Tibial artery (tissue), 4 donors: ENCODE results near the gene DPEP2NB.

Experiments
- DNase-seq, 2 donors: peaks; one replicate each; pipeline ENCODE4 v3.0.0-alpha.2; 2019
- H3K27ac ChIP-seq, 2 donors: fragments of 200-600 bp; sonication (generic) in 1 of 2; 1 replicate in 1 of 2; 2 replicates in 1 of 2; pipeline ENCODE4 v1.5.1; 2018 to 2019; ENCODE audit warnings: mild to moderate bottlenecking in 1 of 2
- H3K27me3 ChIP-seq, 2 donors: fragments of 200-600 bp; sonication (generic) in 1 of 2; one replicate each; pipeline versions ENCODE4 v1.5.1 to v1.6.0; 2016 to 2019
- H3K36me3 ChIP-seq, 3 donors: fragments of 200-600 bp; sonication (generic) in 2 of 3; one replicate each; pipeline ENCODE4 v1.5.1; 2016 to 2019; ENCODE audit warnings: mild to moderate bottlenecking in 2 of 3
- H3K4me1 ChIP-seq, 4 donors: fragments of 200-600 bp; sonication (generic) in 2 of 4; 1 replicate in 3 of 4; 2 replicates in 1 of 4; pipeline ENCODE4 v1.5.1; 2016 to 2019
- H3K4me3 ChIP-seq, 2 donors: fragments of 200-600 bp; sonication (generic) in 1 of 2; 1 replicate in 1 of 2; 2 replicates in 1 of 2; pipeline ENCODE4 v1.5.1; 2018 to 2019; ENCODE audit warnings: mild to moderate bottlenecking in 2 of 2
- H3K9me3 ChIP-seq, 3 donors: fragments of 200-600 bp; sonication (generic) in 1 of 3; one replicate each; pipeline ENCODE4 v1.5.1; 2016 to 2019
- CTCF ChIP-seq, 2 experiments: fragments of 200-600 bp in 1 of 2; fragments of 450-650 bp in 1 of 2; IDR thresholded peaks; one replicate each; pipeline ENCODE4 v1.5.1; 2017 to 2019; ENCODE audit warnings: antibody characterized with exemption in 2 of 2, mild to moderate bottlenecking in 1 of 2, moderate library complexity in 1 of 2
- intact Hi-C: fragments of 100-400 bp; cut with DNase I; formaldehyde crosslinking; loops from one replicate; pipeline ENCODE4 v1.15.0; 2023; ENCODE audit warnings: low total_unique reads

Gene DPEP2NB

GRCh38 chr16:67993207-67994039 lies 22.3 kb downstream of the DPEP2NB start:
- H3K27ac ChIP-seq: peak overlapping the region; percentile 24 to 31
- peak; percentile 67 to 84 for DNase-seq
- peak; percentile 97 to 99 for TF ChIP-seq CTCF (IDR thresholded peaks at IDR 0.05)
- intact Hi-C loops: loop anchor here (5.0 kb wide), 2 partner anchors 49 to 234 kb away; no protein-coding TSS in a partner anchor
- H3K27me3 ChIP-seq: no peaks in the 10 kb centered on the region
- no peaks in the 10 kb centered on the region for H3K36me3 ChIP-seq
- no peaks in the 10 kb centered on the region for H3K9me3 ChIP-seq
- H3K4me3 ChIP-seq: peak overlapping the region; percentile 20 to 50
- peaks cover 0 to 12% (median 9%) of the 10 kb centered on the region in 4 donors for H3K4me1 ChIP-seq

- H3K9me3 ChIP-seq: no peaks in the 10 kb centered on the region
- no peak for DNase-seq
- no peaks in the 10 kb centered on the region for H3K27me3 ChIP-seq
- H3K27ac ChIP-seq: peak overlapping the region in 1 of 2 donors; percentile 31
- H3K4me1 ChIP-seq: peaks cover 0 to 12% (median 9%) of the 10 kb centered on the region in 4 donors
- intact Hi-C loops: loop anchor here (5.0 kb wide), 2 partner anchors 50 to 235 kb away; no protein-coding TSS in a partner anchor
- no peaks in the 10 kb centered on the region for H3K36me3 ChIP-seq
- peak overlapping the region in 1 of 2 donors; percentile 50 for H3K4me3 ChIP-seq
- no peak for TF ChIP-seq CTCF (IDR thresholded peaks at IDR 0.05)
Measured at GRCh38 chr16:67992661-67993206, 23.0 kb downstream of the DPEP2NB start.

- Histone ChIP-seq H3K9me3 (no peaks in the 10 kb centered on the region), H3K4me1 (peaks cover 0 to 12% (median 9%) of the 10 kb centered on the region in 4 donors), H3K27ac (no peak overlapping the region), H3K27me3 (no peaks in the 10 kb centered on the region), H3K36me3 (no peaks in the 10 kb centered on the region), H3K4me3 (no peak overlapping the region)
- intact Hi-C loops: loop anchor here (5.0 kb wide), 2 partner anchors 52 to 237 kb away; no protein-coding TSS in a partner anchor
- no peak for TF ChIP-seq CTCF (IDR thresholded peaks at IDR 0.05)
- no peak for DNase-seq
Measured at GRCh38 chr16:67990018-67990386, 25.7 kb downstream of the DPEP2NB start.

- Histone ChIP-seq H3K4me3 (no peak overlapping the region), H3K27me3 (no peaks in the 10 kb centered on the region), H3K9me3 (no peaks in the 10 kb centered on the region), H3K27ac (no peak overlapping the region), H3K36me3 (no peaks in the 10 kb centered on the region), H3K4me1 (peaks cover 0 to 12% (median 9%) of the 10 kb centered on the region in 4 donors)
- intact Hi-C loops: loop anchor here (5.0 kb wide), 2 partner anchors 53 to 238 kb away; no protein-coding TSS in a partner anchor
- no peak for DNase-seq
- TF ChIP-seq CTCF (IDR thresholded peaks at IDR 0.05): no peak
Measured at GRCh38 chr16:67989322-67990017, 26.2 kb downstream of the DPEP2NB start.

GRCh38 chr16:67988675-67989074 lies 27.0 kb downstream of the DPEP2NB start:
- H3K4me1 ChIP-seq: peaks cover 0 to 10% (median 8%) of the 10 kb centered on the region in 4 donors
- H3K27ac ChIP-seq: no peak overlapping the region
- no peak overlapping the region for H3K4me3 ChIP-seq
- intact Hi-C loops: no loop called here
- no peak for TF ChIP-seq CTCF (IDR thresholded peaks at IDR 0.05)
- no peaks in the 10 kb centered on the region for H3K27me3 ChIP-seq
- no peaks in the 10 kb centered on the region for H3K36me3 ChIP-seq
- DNase-seq: no peak
- no peaks in the 10 kb centered on the region for H3K9me3 ChIP-seq
